ENCODE data around the gene CPSF7. TPM values are rescaled to one million over a fixed set of nuclear protein-coding genes. Genes with fewer than 3 reads are reported as not detected.
A peak's percentile ranks its signal among the peaks of the same experiment; 100 is the strongest.

CPSF7 gene
- total and polyA plus RNA-seq, 2 experiments from 2014 or later, result 27.1 to 42.3 TPM

- H3K4me3 ChIP-seq, result no peak overlapping the region
- H3K36me3 ChIP-seq (ENCODE audit: low read depth), result peaks cover 17% of the 10 kb centered on the region; the same call in 1 of the 2 replicates
These were observed 65.6 kb downstream of the CPSF7 start for GRCh38 chr11:61364012-61364675.

GRCh38 chr11:61362542-61362875 lies 67.3 kb downstream of the CPSF7 start:
- H4K20me1 ChIP-seq (ENCODE audit: insufficient read depth), result no peaks in the 10 kb centered on the region
- peak overlapping the region; percentile 84 for H2AFZ ChIP-seq
- 0 out of 2 replicates have a peak, but pooled peaks cover 6% of the 10 kb centered on the region for H3F3A ChIP-seq (ENCODE audit: insufficient read depth)
- H3K79me2 ChIP-seq (ENCODE audit: insufficient read depth), result peaks cover 48% of the 10 kb centered on the region
- H3K27ac ChIP-seq, result peak overlapping the region; percentile 86
- H3K9ac ChIP-seq, result peak overlapping the region; percentile 87
- H3K27me3 ChIP-seq (replicated peaks; ENCODE audit: insufficient read depth), result no peaks in the 10 kb centered on the region
- in situ Hi-C loops (cut with MboI), result no loop called here
- H3K4me1 ChIP-seq (ENCODE audit: insufficient read depth), result peaks cover 13% of the 10 kb centered on the region
- DNase-seq, result peak; percentile 90
- H3K9me3 ChIP-seq (ENCODE audit: low read depth), result no peaks in the 10 kb centered on the region
- no peak for TF ChIP-seq EZH2 (IDR thresholded peaks at IDR 0.05; ENCODE audit: insufficient read depth, poor library complexity, severe bottlenecking)
- TF ChIP-seq EZH2phosphoT487 (IDR thresholded peaks at IDR 0.05; ENCODE audit: insufficient read depth, low read depth), result no peak
- peaks cover 4% of the 10 kb centered on the region; the same call in 1 of the 2 replicates for H3K36me3 ChIP-seq (ENCODE audit: low read depth)
- no peaks in the 10 kb centered on the region for H3K9me2 ChIP-seq (ENCODE audit: insufficient read depth)
- peak overlapping the region; percentile 69 for H3K4me2 ChIP-seq (ENCODE audit: unreplicated experiment)
- WGBS, 2 experiments (ENCODE audit: low coverage in 1 of 2, low lambda C conversion rate in 2 of 2, missing lambda C conversion rate in 2 of 2), result 1 to 2% methylated on average over 12 of the region's 12 CpGs
- H3K4me3 ChIP-seq, result peak overlapping the region; percentile 78

More at GRCh38 chr11:61364012-61364675, 65.6 kb downstream of the CPSF7 start:
- H3K9me3 ChIP-seq (ENCODE audit: low read depth), result no peaks in the 10 kb centered on the region
- H3K27me3 ChIP-seq (replicated peaks; ENCODE audit: insufficient read depth), result no peaks in the 10 kb centered on the region
- H3K79me2 ChIP-seq (ENCODE audit: insufficient read depth), result peaks cover 44% of the 10 kb centered on the region
- H3K9ac ChIP-seq, result no peak overlapping the region
- 70 to 77% methylated on average over 5 of the region's 5 CpGs for WGBS, 2 experiments (ENCODE audit: low coverage in 1 of 2, low lambda C conversion rate in 2 of 2, missing lambda C conversion rate in 2 of 2)
- no peaks in the 10 kb centered on the region for H3K9me2 ChIP-seq (ENCODE audit: insufficient read depth)
- H3K4me1 ChIP-seq (ENCODE audit: insufficient read depth), result peaks cover 17% of the 10 kb centered on the region
- H3F3A ChIP-seq (ENCODE audit: insufficient read depth), result peaks cover 15% of the 10 kb centered on the region; the same call in 1 of the 2 replicates
- DNase-seq, result no peak
- H2AFZ ChIP-seq, result no peak overlapping the region
- in situ Hi-C loops (cut with MboI), result no loop called here
- no peaks in the 10 kb centered on the region for H4K20me1 ChIP-seq (ENCODE audit: insufficient read depth)
- H3K27ac ChIP-seq, result no peak overlapping the region
- no peak overlapping the region for H3K4me2 ChIP-seq (ENCODE audit: unreplicated experiment)
- TF ChIP-seq EZH2 (IDR thresholded peaks at IDR 0.05; ENCODE audit: insufficient read depth, poor library complexity, severe bottlenecking) (no peak), EZH2phosphoT487 (IDR thresholded peaks at IDR 0.05; ENCODE audit: insufficient read depth, low read depth) (no peak)

GRCh38 chr11:61361741-61362541 lies 67.8 kb downstream of the CPSF7 start, which contains the start of the genes CYB561A3 and TMEM138:
Gene CYB561A3 (minus strand): TSS chr11:61361882. CDS start chr11:61356713, 5,169 bp downstream.
Gene TMEM138 (plus strand): TSS chr11:61362374. CDS start chr11:61364391, 2,017 bp downstream.
- Histone ChIP-seq H3K4me2 (ENCODE audit: unreplicated experiment) (peak within 1 kb of the TSS; percentile 69), H3K27ac (peak within 1 kb of the TSS; percentile 86), H4K20me1 (ENCODE audit: insufficient read depth) (no peaks in the 10 kb centered on the region), H3K36me3 (ENCODE audit: low read depth) (no peaks in the 10 kb centered on the region; the same call in 1 of the 2 replicates), H3K4me3 (peak within 1 kb of the TSS; percentile 78), H3K9me2 (ENCODE audit: insufficient read depth) (no peaks in the 10 kb centered on the region), H3K9me3 (ENCODE audit: low read depth) (no peaks in the 10 kb centered on the region), H3F3A (ENCODE audit: insufficient read depth) (0 out of 2 replicates have a peak, but pooled peaks cover 6% of the 10 kb centered on the region), H3K9ac (peak within 1 kb of the TSS; percentile 87), H3K27me3 (replicated peaks; ENCODE audit: insufficient read depth) (no peaks in the 10 kb centered on the region), H2AFZ (peak within 1 kb of the TSS; percentile 84), H3K79me2 (ENCODE audit: insufficient read depth) (peaks cover 48% of the 10 kb centered on the region), H3K4me1 (ENCODE audit: insufficient read depth) (peaks cover 13% of the 10 kb centered on the region)
- WGBS, 2 experiments (ENCODE audit: low coverage in 1 of 2, low lambda C conversion rate in 2 of 2, missing lambda C conversion rate in 2 of 2), result 0 to 1% methylated on average over 54 to 59 of the region's 63 CpGs
- in situ Hi-C loops (cut with MboI), result no loop called here
- DNase-seq, result peak; percentile 99
- TF ChIP-seq EZH2phosphoT487 (IDR thresholded peaks at IDR 0.05; ENCODE audit: insufficient read depth, low read depth) (no peak), EZH2 (IDR thresholded peaks at IDR 0.05; ENCODE audit: insufficient read depth, poor library complexity, severe bottlenecking) (no peak)

GRCh38 chr11:61361237-61361740 lies 68.5 kb downstream of the CPSF7 start:
- WGBS, 2 experiments (ENCODE audit: low coverage in 1 of 2, low lambda C conversion rate in 2 of 2, missing lambda C conversion rate in 2 of 2), result 1% methylated on average over 22 of the region's 22 CpGs
- TF ChIP-seq EZH2 (IDR thresholded peaks at IDR 0.05; ENCODE audit: insufficient read depth, poor library complexity, severe bottlenecking), result no peak
- TF ChIP-seq EZH2phosphoT487 (IDR thresholded peaks at IDR 0.05; ENCODE audit: insufficient read depth, low read depth), result no peak
- Histone ChIP-seq H3K9ac (peak overlapping the region; percentile 87), H3K4me1 (ENCODE audit: insufficient read depth) (peaks cover 10% of the 10 kb centered on the region; the same call in 1 of the 2 replicates), H3K27me3 (replicated peaks; ENCODE audit: insufficient read depth) (no peaks in the 10 kb centered on the region), H3F3A (ENCODE audit: insufficient read depth) (0 out of 2 replicates have a peak, but pooled peaks cover 6% of the 10 kb centered on the region), H4K20me1 (ENCODE audit: insufficient read depth) (no peaks in the 10 kb centered on the region), H3K9me3 (ENCODE audit: low read depth) (no peaks in the 10 kb centered on the region), H3K27ac (peak overlapping the region; percentile 86), H3K4me2 (ENCODE audit: unreplicated experiment) (peak overlapping the region; percentile 69), H2AFZ (peak overlapping the region; percentile 84), H3K79me2 (ENCODE audit: insufficient read depth) (peaks cover 48% of the 10 kb centered on the region), H3K4me3 (peak overlapping the region; percentile 78), H3K36me3 (ENCODE audit: low read depth) (no peaks in the 10 kb centered on the region; the same call in 1 of the 2 replicates), H3K9me2 (ENCODE audit: insufficient read depth) (no peaks in the 10 kb centered on the region)
- in situ Hi-C loops (cut with MboI), result no loop called here
- no peak for DNase-seq
